Ovary (tissue), 3 donors: ENCODE results near the gene SRCIN1.

Experiments used
- CTCF ChIP-seq, 3 donors: fragments of 450-650 bp in 2 of 3; fragments of 200-600 bp in 1 of 3; IDR thresholded peaks; one replicate each; pipeline versions ENCODE4 v1.5.1 to v1.8.0; 2016 to 2022; ENCODE audit warnings: antibody characterized with exemption in 3 of 3, mild to moderate bottlenecking in 1 of 3
- EP300 ChIP-seq: sonication (generic); formaldehyde crosslinking; IDR thresholded peaks from one replicate; pipeline ENCODE4 v1.6.1; 2017; ENCODE audit warnings: antibody characterized with exemption
- POLR2A ChIP-seq: fragments of 450-650 bp; IDR thresholded peaks from one replicate; pipeline ENCODE4 v1.6.1; 2017; ENCODE audit warnings: antibody characterized with exemption, mild to moderate bottlenecking, moderate library complexity
- donor health status: DM: no; HTN: no; CAD: no.

GRCh38 chr17:38541281-38541680, 64.5 kb downstream of the SRCIN1 start:
- TF ChIP-seq POLR2A (no peak), CTCF (IDR thresholded peaks at IDR 0.05) (no peak), EP300 (no peak)
